T-cell (primary cell): ENCODE data around the gene CREB3L4. TPM values are rescaled to one million over a fixed set of nuclear protein-coding genes. Genes with fewer than 3 reads are reported as not detected.

Source experiments
- ATAC-seq, 4 experiments: fragments of 200-7000 bp in 3 of 4; fragments of 150-1000 bp in 1 of 4; cut with Tn5 transposase; replicated peaks in 1 of 4; 1 replicate in 3 of 4; 2 replicates in 1 of 4; pipeline ENCODE4 v1.10.0; 2021; ENCODE audit warnings: moderate library complexity in 3 of 4, mild to moderate bottlenecking in 2 of 4, moderate number of reproducible peaks in 1 of 4
- CTCF ChIA-PET, 2 donors: fragments of 300-600 bp; sonication (Branson Sonifier 250); formaldehyde crosslinking; loops; one replicate each; lab custom pipeline; 2022; ENCODE audit warnings: antibody characterized with exemption in 2 of 2; lab: Charles Lee
- POLR2A ChIA-PET, 2 donors: fragments of 300-600 bp; sonication (Branson Sonifier 250); formaldehyde crosslinking; loops; one replicate each; lab custom pipeline; 2022; ENCODE audit warnings: antibody characterized with exemption in 2 of 2; lab: Charles Lee
- DNase-seq, 35 experiments: peaks; one replicate each; pipeline versions ENCODE4 v3.0.0 to v3.0.0-alpha.2; 2013 to 2023
- H3K27ac ChIP-seq: one replicate; pipeline ENCODE4 v1.5.1; 2013; ENCODE audit warnings: low read length
- H3K27me3 ChIP-seq, 2 experiments: replicated peaks in 1 of 2; 1 replicate in 1 of 2; 2 replicates in 1 of 2; pipeline versions ENCODE4 v1.6.1 to v1.7.0; 2013; ENCODE audit warnings: low read length in 1 of 2, mixed read lengths in 1 of 2; ENCODE audit not compliant: control insufficient read depth in 2 of 2, insufficient read depth in 2 of 2; ENCODE audit errors: extremely low read depth in 1 of 2
- H3K36me3 ChIP-seq, 2 donors: 1 replicate in 1 of 2; 2 replicates in 1 of 2; pipeline versions ENCODE4 v1.6.1 to v1.7.0; 2013; ENCODE audit warnings: low read length in 1 of 2; ENCODE audit not compliant: control insufficient read depth in 2 of 2, insufficient read depth in 1 of 2; ENCODE audit errors: extremely low read depth in 1 of 2
- H3K4me1 ChIP-seq, 2 experiments: 1 replicate in 1 of 2; 2 replicates in 1 of 2; pipeline versions ENCODE4 v1.6.1 to v1.7.0; 2013; ENCODE audit warnings: low read length in 2 of 2, mixed read lengths in 1 of 2; ENCODE audit not compliant: insufficient read depth in 2 of 2, control insufficient read depth in 1 of 2; ENCODE audit errors: extremely low read depth in 1 of 2
- H3K4me3 ChIP-seq, 2 donors: 1 replicate in 1 of 2; 2 replicates in 1 of 2; pipeline versions ENCODE4 v1.5.1 to v1.7.0; 2013; ENCODE audit warnings: mild to moderate bottlenecking in 2 of 2, low read length in 1 of 2, moderate library complexity in 1 of 2; ENCODE audit not compliant: control insufficient read depth in 1 of 2; ENCODE audit errors: extremely low read depth in 1 of 2
- H3K9me3 ChIP-seq: 2 replicates; pipeline ENCODE4 v1.7.0; 2013
- H3K27ac Mint-ChIP-seq, 2 donors: one replicate each; pipeline ENCODE4 v1.8.0; 2020 to 2021; ENCODE audit warnings: mild to moderate bottlenecking in 2 of 2, mixed read lengths in 2 of 2
- H3K27me3 Mint-ChIP-seq, 2 donors: one replicate each; pipeline ENCODE4 v1.8.0; 2021 to 2022; ENCODE audit warnings: mixed read lengths in 2 of 2
- H3K36me3 Mint-ChIP-seq: one replicate; pipeline ENCODE4 v1.8.0; 2021; ENCODE audit warnings: mixed read lengths
- H3K4me1 Mint-ChIP-seq, 3 donors: one replicate each; pipeline ENCODE4 v1.8.0; 2020 to 2022; ENCODE audit warnings: mixed read lengths in 3 of 3, mild to moderate bottlenecking in 1 of 3
- H3K4me3 Mint-ChIP-seq, 3 donors: one replicate each; pipeline ENCODE4 v1.8.0; 2020 to 2022; ENCODE audit warnings: mild to moderate bottlenecking in 3 of 3, mixed read lengths in 3 of 3, moderate library complexity in 3 of 3
- H3K9me3 Mint-ChIP-seq, 3 donors: one replicate each; pipeline ENCODE4 v1.8.0; 2020 to 2022; ENCODE audit warnings: mixed read lengths in 3 of 3
- WGBS: methylation state at CpG from one replicate; pipeline ENCODE4 v1.1.5; 2013; ENCODE audit warnings: missing lambda C conversion rate; ENCODE audit not compliant: insufficient coverage; 5-methylcytosine and 5-hydroxymethylcytosine counted together
- total RNA-seq, 35 experiments: library from RNA in 6 of 35; stranded (reverse) in 6 of 35; fragments of 120-200 nt in 1 of 35; gene quantifications; one replicate each; pipeline versions ENCODE4 v1.2.1 to v1.2.4 and lab custom pipeline; 2013 to 2026

The CREB3L4 gene
- total RNA-seq, 5 donors from 2014 or later (not counting 1 experiment from before 2014, with no cell fraction given), result 3.3 to 9.0 (median 6.3) TPM

DNA sequence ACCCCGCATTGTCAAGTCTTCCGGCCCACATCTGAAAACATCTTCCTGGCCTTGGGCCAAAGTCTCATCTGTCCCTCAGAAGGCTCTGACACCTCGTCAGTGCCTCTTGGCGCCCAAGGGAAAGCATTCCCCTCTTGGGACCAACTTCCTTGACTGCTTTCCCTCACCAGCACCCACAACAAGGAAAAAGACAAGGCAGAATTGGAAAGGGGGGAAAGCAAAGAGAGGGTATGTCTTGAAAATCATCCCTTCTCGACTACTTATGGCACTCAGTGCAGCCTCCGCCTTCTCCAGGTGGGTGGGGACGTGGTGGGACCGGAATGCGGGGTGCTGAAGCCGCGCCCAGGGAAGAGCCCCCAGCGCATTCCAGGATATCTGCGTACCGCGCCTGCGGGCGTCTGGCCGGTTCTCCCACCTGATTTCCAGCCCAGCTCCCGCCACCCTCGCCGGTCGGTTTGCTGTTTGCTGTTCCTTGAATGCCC lies 3.8 kb upstream of the CREB3L4 start:
- no peaks in the 10 kb centered on the region for H3K27me3 Mint-ChIP-seq
- peak overlapping the region; percentile 90 for H3K27ac ChIP-seq
- 9% methylated on average over 16 of the region's 22 CpGs for WGBS
- DNase-seq (peak in 2 of 35 experiments; percentile 16 to 33), ATAC-seq (peak in 2 of 4 experiments; percentile 0 to 7)
- no peaks in the 10 kb centered on the region for H3K9me3 Mint-ChIP-seq
- H3K36me3 ChIP-seq, result peaks cover 0 to 7% of the 10 kb centered on the region in 2 donors
- CTCF ChIA-PET, result interaction anchor here in 1 of 2 donors (0.6 to 2.0 kb wide), 4 partner anchors 13 to 167 kb away, joined by 3 to 11 read pairs (median 5); partner anchors contain the start of genes DENND4B and JTB
- peaks cover 54 to 72% (median 56%) of the 10 kb centered on the region in 3 donors for H3K4me1 Mint-ChIP-seq
- peaks cover 20 to 57% of the 10 kb centered on the region in 2 experiments for H3K4me1 ChIP-seq
- POLR2A ChIA-PET, result interaction anchor here (0.6 to 1.0 kb wide), 5 partner anchors 13 to 1952 kb away, joined by 3 to 7 read pairs (median 3); no protein-coding TSS in a partner anchor
- peak overlapping the region; percentile 72 to 92 for H3K4me3 ChIP-seq
- H3K27ac Mint-ChIP-seq, result peak overlapping the region; percentile 94
- H3K4me3 Mint-ChIP-seq, result peak overlapping the region; percentile 83 to 90 (median 87)
- no peaks in the 10 kb centered on the region for H3K9me3 ChIP-seq
- no peaks in the 10 kb centered on the region for H3K27me3 ChIP-seq
- H3K36me3 Mint-ChIP-seq, result no peaks in the 10 kb centered on the region

DNA sequence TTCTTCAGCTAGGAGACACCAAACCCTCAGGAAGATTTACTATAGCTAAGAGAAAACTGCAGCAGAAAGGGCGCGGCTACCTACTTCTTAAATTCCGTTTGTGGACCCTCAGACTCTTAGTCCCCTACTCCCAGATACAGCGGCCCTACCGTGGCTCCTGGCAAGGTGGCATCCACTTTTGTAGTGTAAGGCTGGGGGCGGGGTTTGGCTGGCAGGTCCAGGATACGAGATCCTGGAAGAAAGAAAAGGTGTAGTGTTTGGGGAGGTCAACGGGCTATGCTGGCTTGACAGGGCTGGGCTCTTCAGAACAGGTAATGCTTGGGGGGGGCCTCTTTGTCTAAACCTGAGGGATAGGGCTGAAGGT lies 280 bp downstream of the CREB3L4 start:
- Mint-ChIP-seq H3K9me3 (no peaks in the 10 kb centered on the region), H3K36me3 (no peaks in the 10 kb centered on the region), H3K27ac (peak overlapping the region; percentile 97 to 98), H3K27me3 (no peaks in the 10 kb centered on the region), H3K4me1 (peaks cover 42 to 65% (median 52%) of the 10 kb centered on the region in 3 donors), H3K4me3 (peak overlapping the region; percentile 86 to 95 (median 92))
- POLR2A ChIA-PET, result interaction anchor here (0.5 to 2.2 kb wide), 8 partner anchors 9 to 322 kb away, joined by 3 to 8 read pairs (median 5); partner anchors contain the start of genes JTB (in 2 of the 2) and SLC27A3 (in 1 of the 2)
- Histone ChIP-seq H3K27me3 (no peaks in the 10 kb centered on the region), H3K27ac (peak overlapping the region; percentile 82), H3K4me1 (peaks cover 14 to 46% of the 10 kb centered on the region in 2 experiments), H3K36me3 (peaks cover 0 to 9% of the 10 kb centered on the region in 2 donors), H3K9me3 (no peaks in the 10 kb centered on the region), H3K4me3 (peak overlapping the region; percentile 78 to 91)
- DNase-seq (no peak), ATAC-seq (no peak)
- WGBS, result 26% methylated on average over 3 of the region's 8 CpGs
- CTCF ChIA-PET, result interaction anchor here in 1 of 2 donors (1.0 to 3.8 kb wide), 6 partner anchors 9 to 23 kb away, joined by 4 to 23 read pairs (median 9); partner anchors contain the start of genes CRTC2, DENND4B, JTB and RAB13

- Mint-ChIP-seq H3K4me1 (peaks cover 40 to 64% (median 51%) of the 10 kb centered on the region in 3 donors), H3K4me3 (peak overlapping the region in 2 of 3 donors; percentile 24 to 92), H3K27ac (peak overlapping the region; percentile 78 to 98), H3K27me3 (no peaks in the 10 kb centered on the region), H3K9me3 (no peaks in the 10 kb centered on the region), H3K36me3 (no peaks in the 10 kb centered on the region)
- 72% methylated on average over 11 of the region's 13 CpGs for WGBS
- H3K27ac ChIP-seq, result peak overlapping the region; percentile 82
- peaks cover 12 to 42% of the 10 kb centered on the region in 2 experiments for H3K4me1 ChIP-seq
- no peak for DNase-seq
- H3K4me3 ChIP-seq, result no peak overlapping the region
- no peaks in the 10 kb centered on the region for H3K27me3 ChIP-seq
- no peak for ATAC-seq
- POLR2A ChIA-PET, result interaction anchor here (0.5 to 2.2 kb wide), 6 partner anchors 8 to 193 kb away, joined by 4 to 8 read pairs (median 6); partner anchors contain the start of genes JTB (in 2 of the 2) and SLC27A3 (in 1 of the 2)
- CTCF ChIA-PET, result interaction anchor here in 1 of 2 donors (1.5 to 3.8 kb wide), 4 partner anchors 9 to 23 kb away, joined by 9 to 23 read pairs (median 10); partner anchors contain the start of genes CRTC2, DENND4B, JTB and RAB13
- peaks cover 0 to 13% of the 10 kb centered on the region in 2 donors for H3K36me3 ChIP-seq
- H3K9me3 ChIP-seq, result no peaks in the 10 kb centered on the region
These were observed 706 bp downstream of the CREB3L4 start for GRCh38 chr1:153968408-153968807.

DNA sequence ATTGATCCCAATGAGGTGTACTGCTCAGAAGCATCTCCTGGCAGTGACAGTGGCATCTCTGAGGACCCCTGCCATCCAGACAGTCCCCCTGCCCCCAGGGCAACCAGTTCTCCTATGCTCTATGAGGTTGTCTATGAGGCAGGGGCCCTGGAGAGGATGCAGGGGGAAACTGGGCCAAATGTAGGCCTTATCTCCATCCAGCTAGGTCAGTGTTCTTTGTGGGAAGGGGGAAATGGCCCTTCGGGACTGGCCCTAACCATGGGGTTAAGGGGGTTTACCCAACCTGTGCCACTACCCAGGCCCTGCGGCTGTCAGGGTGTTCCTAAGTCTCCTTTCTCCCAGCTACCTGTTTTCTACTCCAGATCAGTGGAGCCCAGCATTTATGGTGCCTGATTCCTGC lies 1.3 kb downstream of the CREB3L4 start:
- H3K27ac Mint-ChIP-seq, result peak overlapping the region; percentile 78 to 86
- H3K27me3 Mint-ChIP-seq, result no peaks in the 10 kb centered on the region
- ATAC-seq (no peak), DNase-seq (no peak)
- WGBS, result 76% methylated on average over 2 of the region's 2 CpGs
- no peaks in the 10 kb centered on the region for H3K27me3 ChIP-seq
- no peaks in the 10 kb centered on the region for H3K9me3 ChIP-seq
- peaks cover 1% of the 10 kb centered on the region for H3K36me3 Mint-ChIP-seq
- peaks cover 34 to 62% (median 45%) of the 10 kb centered on the region in 3 donors for H3K4me1 Mint-ChIP-seq
- peaks cover 6 to 18% of the 10 kb centered on the region in 2 donors for H3K36me3 ChIP-seq
- H3K9me3 Mint-ChIP-seq, result no peaks in the 10 kb centered on the region
- ChIA-PET CTCF (interaction anchor here in 1 of 2 donors (0.6 to 3.8 kb wide), 3 partner anchors 8 to 63 kb away, joined by 5 to 23 read pairs (median 9); partner anchors contain the start of genes CRTC2 and JTB), POLR2A (no interaction called here)
- no peak overlapping the region for H3K4me3 ChIP-seq
- peak overlapping the region in 1 of 3 donors; percentile 24 for H3K4me3 Mint-ChIP-seq
- peaks cover 12 to 39% of the 10 kb centered on the region in 2 experiments for H3K4me1 ChIP-seq
- no peak overlapping the region for H3K27ac ChIP-seq

GRCh38 chr1:153970346-153970745 lies 2.6 kb downstream of the CREB3L4 start:
- Histone ChIP-seq H3K4me1 (peaks cover 8 to 26% of the 10 kb centered on the region in 2 experiments), H3K27ac (no peak overlapping the region), H3K4me3 (no peak overlapping the region), H3K36me3 (peaks cover 8 to 30% of the 10 kb centered on the region in 2 donors), H3K9me3 (no peaks in the 10 kb centered on the region), H3K27me3 (no peaks in the 10 kb centered on the region)
- no peaks in the 10 kb centered on the region for H3K27me3 Mint-ChIP-seq
- H3K27ac Mint-ChIP-seq, result peak overlapping the region; percentile 28 to 56
- no peak for DNase-seq
- peaks cover 35 to 55% (median 45%) of the 10 kb centered on the region in 3 donors for H3K4me1 Mint-ChIP-seq
- CTCF ChIA-PET, result interaction anchor here in 1 of 2 donors (0.6 to 1.3 kb wide), 2 partner anchors 21 to 373 kb away, joined by 3 to 4 read pairs; no protein-coding TSS in a partner anchor
- no peaks in the 10 kb centered on the region for H3K9me3 Mint-ChIP-seq
- ATAC-seq, result no peak
- H3K4me3 Mint-ChIP-seq, result no peak overlapping the region
- peaks cover 8% of the 10 kb centered on the region for H3K36me3 Mint-ChIP-seq
- WGBS, result no CpG with 5 or more reads among the region's 2 CpGs
- POLR2A ChIA-PET, result interaction anchor here (0.6 kb wide), 2 partner anchors 20 to 43 kb away, joined by 3 to 17 read pairs; no protein-coding TSS in a partner anchor

DNA sequence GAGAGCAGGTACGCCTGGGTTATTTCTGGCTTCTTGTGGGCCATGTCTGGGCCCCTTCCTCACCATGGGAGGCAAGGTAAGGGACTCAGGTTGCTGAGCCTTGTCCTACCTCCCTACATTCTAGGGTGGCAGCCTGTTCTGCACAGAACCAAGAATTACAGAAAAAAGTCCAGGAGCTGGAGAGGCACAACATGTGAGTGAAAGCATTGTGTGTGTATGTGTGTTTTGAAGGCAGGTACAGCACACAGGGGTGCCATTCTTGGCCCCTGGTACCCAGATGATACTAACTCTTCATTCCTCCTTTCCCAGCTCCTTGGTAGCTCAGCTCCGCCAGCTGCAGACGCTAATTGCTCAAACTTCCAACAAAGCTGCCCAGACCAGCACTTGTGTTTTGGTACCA lies 5.4 kb downstream of the CREB3L4 start:
- DNase-seq (no peak), ATAC-seq (no peak)
- Histone ChIP-seq H3K9me3 (no peaks in the 10 kb centered on the region), H3K36me3 (peaks cover 8 to 38% of the 10 kb centered on the region in 2 donors), H3K27me3 (no peaks in the 10 kb centered on the region), H3K27ac (no peak overlapping the region), H3K4me1 (peaks cover 12 to 30% of the 10 kb centered on the region in 2 experiments), H3K4me3 (no peak overlapping the region)
- WGBS, result 87% methylated on average over 2 of the region's 3 CpGs
- no peak overlapping the region for H3K4me3 Mint-ChIP-seq
- H3K9me3 Mint-ChIP-seq, result no peaks in the 10 kb centered on the region
- POLR2A ChIA-PET, result no interaction called here
- CTCF ChIA-PET, result no interaction called here
- H3K27ac Mint-ChIP-seq, result peak overlapping the region; percentile 57 to 79
- H3K36me3 Mint-ChIP-seq, result peaks cover 15% of the 10 kb centered on the region
- H3K27me3 Mint-ChIP-seq, result no peaks in the 10 kb centered on the region
- peaks cover 32 to 48% (median 41%) of the 10 kb centered on the region in 3 donors for H3K4me1 Mint-ChIP-seq
